Measurements from ENCODE around the gene RNF125.
"Not testable (repeated sequence)": the region's sequence is repeated elsewhere in the genome, so short reads cannot be mapped to it uniquely, and the experiment has no call there.

Gene RNF125

DNA sequence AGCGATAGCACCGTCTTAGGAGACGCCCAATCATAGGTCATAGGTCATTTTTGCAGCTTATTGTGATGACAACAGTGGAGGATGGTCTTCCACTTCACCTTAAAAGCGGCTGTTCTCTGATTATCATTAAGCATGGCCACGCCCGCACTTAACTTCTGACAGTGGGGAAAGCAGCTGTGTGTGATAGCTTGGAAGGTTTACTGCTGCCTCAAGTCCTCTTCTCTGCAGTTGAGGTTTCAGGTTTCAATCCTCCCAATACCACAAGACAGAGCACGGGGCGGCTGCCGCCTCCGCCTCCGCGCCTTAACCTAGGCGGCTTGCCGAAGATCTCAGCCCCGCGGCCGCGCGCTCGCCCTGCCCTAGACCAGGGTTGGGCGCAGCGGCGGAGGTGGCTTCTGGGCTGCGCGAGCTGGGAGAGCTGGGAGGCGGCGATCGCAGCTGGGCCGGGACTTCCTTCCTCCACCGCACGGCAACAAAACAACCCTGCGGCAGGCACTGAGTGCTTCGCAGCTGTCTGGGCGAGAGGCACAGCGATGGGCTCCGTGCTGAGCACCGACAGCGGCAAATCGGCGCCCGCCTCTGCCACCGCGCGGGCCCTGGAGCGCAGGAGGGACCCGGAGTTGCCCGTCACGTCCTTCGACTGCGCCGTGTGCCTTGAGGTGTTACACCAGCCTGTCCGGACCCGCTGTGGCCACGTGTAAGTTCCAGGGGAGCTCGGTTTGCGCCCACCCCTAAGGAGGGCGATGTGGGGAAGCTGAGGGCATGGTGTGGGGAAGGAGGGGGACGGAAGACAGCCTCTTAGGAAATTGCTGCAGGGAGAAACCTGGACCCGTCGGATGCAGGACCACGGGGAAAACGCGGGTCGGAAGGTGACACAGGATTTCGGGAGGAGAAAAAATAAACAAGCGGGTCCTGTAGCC lies at the start of gene RNF125:
TSS of gene RNF125 (plus strand) at position 495 of the 920 bp plus-strand sequence. CDS start at position 534, 39 bp downstream.
- peak; percentile 56 to 85 (median 70) for DNase-seq

DNA sequence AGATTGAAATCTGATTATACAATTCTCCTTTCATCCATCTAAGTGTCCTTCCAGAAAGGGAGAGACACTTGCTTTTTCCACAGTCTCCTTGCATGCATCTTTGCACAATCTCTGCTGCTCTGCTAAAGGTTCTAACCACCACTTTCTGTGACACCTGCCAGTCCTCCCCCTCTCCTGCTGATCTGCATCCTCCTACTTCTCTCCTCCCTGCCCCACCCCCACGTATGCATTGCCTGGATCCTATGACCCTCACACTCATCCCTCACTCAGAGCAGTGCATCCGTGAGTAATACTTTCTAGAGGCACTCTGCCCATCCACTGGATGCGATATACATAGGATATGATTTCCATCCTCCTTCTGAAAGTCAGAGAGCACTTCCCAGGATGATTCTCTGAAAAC lies 48.0 kb upstream of the RNF125 start:
- no peak for DNase-seq

DNA sequence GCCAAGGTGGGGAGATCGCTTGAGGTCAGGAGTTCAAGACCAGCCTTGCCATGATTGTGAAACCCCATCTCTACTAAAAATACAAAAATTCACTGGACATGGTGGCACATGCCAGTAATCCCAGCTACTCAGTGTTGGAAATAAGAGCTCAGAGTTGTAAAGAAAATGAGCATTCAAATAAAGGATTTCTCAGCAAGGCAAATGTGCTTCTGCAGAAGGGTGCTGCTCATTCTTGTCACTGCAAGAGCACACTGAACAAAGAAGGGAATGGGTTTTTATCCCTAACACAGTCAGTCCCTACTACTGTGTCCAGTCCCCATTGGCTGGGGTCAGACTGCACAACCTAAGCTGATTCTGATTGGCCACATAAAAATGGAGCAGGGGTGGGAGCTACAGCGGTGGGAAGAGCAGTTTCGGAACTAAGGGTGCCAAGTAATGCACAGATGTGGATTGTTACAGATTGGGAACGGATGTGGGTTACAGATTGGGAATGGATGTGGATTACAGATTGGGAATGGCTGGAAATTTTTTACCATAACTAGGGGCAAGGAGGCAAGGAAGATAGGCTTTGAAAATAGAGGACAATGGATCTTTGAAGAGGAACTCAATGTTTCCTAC lies 44.6 kb upstream of the RNF125 start:
- DNase-seq: no peak

DNA sequence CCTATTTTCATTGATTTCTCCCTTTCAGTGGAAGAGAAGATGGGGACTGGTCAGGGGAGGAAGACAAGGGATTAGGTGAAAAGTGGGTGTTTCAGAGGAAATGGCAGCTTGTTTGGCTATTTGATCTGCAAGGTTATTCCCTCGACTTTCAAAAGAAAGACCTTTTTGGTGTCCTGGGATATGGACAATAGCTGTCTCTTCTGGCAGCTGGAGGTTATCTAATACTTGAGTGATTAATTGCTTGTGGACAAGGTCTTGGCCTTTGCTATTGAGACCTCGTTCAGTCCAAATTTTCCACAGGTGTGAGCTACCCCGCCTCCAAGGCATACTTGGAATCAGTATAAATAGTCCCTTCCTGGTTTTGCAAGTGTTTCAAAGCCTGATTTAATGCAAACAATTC lies 42.4 kb upstream of the RNF125 start:
- no peak for DNase-seq

DNA sequence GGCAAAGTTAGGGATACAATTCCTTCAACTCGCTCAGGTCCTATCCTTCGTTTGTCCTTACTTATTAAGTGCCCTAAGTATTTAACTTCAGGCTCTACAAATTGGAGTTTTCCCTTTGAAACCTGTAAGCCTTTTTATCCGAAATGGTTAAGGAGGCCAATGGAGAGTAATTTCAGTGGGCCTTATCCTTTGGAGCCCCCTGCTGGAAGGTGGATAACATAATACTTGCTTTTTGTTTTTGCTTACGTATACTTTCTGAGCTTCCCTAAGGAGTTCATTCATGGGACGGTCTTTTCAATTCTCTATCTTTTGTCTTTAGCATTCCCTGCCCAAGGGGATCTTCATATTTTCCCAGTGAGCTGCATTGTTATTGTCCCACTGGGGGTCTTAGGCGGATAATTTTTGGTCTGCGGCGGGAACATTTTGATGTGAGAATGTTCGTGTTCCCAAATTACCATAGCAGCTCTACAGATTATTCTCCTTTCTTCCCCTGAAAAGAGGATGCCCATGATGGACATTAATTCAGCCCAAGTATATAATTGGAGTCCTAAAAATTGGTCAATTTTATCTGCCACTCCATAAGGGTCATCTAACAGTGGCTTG lies 41.3 kb upstream of the RNF125 start:
- no peak for DNase-seq

DNA sequence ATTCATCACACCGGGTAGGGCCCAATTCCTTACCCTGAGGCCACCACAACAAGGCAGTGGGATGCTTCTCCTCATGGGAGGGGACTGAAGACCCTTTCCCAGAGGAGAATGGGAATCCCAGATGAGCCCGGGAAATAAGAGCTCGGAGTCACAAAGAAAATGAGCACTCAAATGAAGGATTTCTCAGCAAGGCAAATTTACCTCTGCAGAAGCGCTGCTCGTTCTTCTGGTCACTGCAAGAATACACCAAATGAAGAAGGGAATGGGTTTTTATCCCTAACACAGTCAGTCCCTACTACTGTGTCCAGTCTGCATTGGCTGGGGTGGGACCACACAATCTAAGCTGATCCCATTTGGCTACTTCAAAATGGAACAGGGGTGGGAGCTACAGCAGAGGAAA lies 40.0 kb upstream of the RNF125 start:
- no peak for DNase-seq

DNA sequence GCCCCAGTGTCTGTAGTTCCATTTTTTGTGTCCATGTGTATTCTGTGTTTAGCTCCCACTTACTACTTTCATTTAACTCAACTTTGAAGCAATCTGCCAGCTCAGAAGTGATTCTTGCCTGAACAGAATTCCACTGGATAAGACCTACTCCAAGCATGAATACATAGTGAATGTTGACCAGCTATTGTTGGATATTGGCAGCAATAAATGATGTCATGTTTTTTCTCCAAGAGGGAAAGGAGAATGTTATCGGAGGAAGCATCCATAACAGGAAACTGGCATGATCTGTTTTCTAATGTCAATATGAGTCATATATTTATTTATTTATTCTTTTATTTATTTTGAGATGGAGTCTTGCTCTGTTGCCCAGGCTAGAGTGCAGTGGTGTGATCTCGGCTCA lies 38.9 kb upstream of the RNF125 start:
- no peak for DNase-seq

DNA sequence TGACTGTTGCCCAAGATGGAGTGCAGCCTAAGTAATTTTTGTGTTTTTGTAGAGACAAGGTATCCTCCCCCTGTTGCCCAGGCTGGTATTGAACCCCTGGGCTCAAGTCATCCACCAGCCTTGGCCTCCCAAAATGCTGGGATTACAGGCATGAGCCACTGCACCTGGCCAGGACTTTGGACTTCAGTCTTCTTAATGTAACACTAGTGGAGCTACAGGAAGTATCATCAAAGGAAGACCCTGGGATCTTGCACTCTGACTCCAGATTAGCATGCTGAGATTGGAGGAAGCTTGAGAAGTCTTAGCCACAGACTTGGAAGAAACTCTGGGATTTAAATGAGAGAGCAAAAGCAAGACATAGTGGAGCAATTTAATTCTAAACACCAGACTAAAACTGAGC lies 37.8 kb upstream of the RNF125 start:
- no peak for DNase-seq

DNA sequence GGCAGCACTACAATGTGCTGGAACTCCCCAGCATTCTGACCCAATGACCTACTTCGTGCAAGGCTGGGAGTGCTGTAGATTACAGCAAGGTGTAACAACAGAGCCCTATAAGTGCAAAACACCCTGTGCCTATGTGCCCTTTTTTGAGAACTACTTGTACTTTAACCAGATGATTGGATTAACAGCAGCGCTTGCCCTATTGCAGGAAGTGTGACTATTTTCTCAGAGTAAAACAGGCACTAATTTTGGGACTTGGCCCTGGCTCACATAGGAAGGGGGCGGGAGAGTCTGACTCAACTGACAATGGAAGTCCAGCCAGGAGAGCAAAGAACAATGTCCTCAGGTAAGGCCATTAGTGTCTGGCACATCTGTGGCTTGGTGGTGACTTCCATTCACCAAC lies 35.6 kb upstream of the RNF125 start:
- DNase-seq: no peak

DNA sequence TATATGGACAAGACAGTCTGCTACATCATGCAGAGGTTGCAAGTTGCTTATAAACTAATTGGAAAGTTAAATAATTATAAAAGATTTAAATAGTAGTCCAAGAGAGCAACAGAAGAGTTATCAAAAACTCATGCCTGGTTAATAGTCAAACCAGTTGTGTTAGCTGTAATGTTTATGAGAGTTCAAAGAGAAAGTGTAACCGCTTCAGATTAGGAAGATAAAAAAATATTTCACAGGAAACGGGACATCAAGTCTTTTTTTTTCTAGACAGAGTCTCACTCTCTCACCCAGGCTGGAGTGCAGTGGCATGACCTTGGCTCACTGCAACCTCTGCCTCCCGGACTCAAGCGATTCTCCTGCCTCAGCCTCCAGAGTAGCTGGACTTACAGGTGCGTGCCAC lies 34.6 kb upstream of the RNF125 start:
- no peak for DNase-seq

DNA sequence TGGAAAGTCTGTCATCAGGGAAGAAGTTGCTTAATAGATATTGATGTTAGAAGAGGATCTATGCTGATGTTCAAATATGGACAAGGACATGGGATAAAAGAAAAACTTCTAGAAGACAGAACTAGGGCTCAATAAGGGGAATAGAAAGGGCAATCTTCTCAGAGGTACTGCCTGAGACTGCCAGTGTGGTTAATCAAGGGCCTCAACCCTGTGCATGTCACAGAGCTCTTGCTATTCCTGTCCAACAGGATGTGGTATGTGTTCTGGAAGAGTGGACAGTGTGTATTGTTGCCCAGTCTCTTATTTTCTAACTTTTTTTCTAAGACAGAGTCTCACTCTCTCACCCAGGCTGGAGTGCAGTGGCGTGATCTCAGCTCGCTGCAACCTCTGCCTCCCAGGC lies 27.8 kb upstream of the RNF125 start:
- no peak for DNase-seq

DNA sequence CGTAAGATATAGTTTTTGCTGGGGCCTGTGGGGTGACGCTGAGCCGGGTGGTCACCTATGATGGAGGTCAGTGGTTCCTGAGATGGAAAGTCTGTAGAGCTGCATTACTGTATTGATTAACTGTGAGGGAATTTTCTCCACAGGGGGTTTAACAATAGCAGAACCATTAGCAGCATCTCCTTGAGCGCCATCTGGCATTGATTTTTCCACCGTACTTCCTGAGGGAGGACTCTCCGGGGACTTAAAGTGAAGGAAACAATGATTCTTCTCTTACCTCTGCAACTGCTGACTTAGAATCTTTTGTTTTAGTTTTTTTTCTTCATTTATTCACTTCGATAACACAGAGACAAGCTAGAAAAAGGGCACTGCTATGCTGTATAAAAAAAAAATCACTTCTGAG lies 22.6 kb upstream of the RNF125 start:
- DNase-seq: no peak

DNA sequence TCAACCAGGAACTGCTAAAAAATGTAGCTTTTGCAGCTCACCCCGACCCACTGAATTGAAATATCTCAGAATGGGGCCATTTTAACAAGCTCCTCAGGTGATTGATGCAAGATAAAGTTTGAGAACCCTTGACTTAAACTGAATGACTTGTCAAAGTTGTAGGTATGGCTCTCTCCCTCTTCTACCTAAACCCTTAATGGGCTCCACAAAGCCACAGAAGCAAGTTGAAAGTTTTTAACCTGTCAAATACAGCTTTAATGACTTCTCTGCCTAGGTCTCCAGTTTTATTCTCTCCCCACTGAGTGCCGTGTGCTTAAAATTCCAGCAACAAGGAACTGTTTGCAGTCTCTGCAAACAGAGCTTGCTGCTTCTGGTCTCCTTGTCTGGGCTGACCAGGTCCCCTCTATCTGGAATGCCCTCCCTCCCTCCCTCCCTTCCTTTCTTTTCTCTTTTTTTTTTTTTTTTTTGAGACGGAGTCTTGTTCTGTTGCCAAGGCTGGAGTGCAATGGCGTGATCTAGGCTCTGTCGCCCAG lies 19.7 kb upstream of the RNF125 start:
- DNase-seq: no peak

DNA sequence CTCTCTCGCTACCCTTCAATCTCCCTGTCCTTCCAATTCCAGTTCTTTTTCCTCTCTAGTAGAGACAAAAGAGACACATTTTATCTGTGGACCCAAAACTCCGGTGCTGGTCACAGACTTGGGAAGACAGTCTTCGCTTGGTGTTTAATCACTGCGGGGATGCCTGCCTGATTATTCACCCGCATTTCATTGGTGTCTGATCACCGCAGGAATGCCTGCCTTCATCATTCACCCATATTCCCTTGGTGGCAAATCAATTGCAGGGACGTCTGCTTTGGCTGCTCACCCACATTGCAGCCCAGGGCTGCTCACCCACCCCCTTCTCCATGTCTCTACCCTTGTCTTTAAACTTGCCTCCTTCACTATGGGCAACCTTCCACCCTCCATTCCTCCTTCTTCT lies 17.5 kb upstream of the RNF125 start:
- not testable (repeated sequence) for DNase-seq

DNA sequence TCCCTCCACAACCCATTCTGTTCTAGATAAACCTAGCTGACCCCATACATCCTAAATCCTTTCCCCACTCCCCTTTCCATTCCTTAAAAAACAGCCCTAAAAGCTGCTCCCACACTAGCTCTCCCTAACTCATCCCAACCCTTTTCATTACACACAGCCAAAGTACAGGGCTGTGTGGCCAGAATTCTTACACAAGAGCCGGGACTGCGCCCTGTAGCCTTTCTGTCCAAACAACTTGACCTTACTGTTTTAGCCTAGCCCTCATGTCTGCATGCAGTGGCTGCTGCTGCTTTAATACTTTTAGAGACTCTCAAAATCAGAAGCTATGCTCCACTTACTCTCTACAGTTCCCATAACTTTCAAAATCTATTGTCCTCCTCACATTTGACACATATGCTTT lies 14.8 kb upstream of the RNF125 start:
- not testable (repeated sequence) for DNase-seq

DNA sequence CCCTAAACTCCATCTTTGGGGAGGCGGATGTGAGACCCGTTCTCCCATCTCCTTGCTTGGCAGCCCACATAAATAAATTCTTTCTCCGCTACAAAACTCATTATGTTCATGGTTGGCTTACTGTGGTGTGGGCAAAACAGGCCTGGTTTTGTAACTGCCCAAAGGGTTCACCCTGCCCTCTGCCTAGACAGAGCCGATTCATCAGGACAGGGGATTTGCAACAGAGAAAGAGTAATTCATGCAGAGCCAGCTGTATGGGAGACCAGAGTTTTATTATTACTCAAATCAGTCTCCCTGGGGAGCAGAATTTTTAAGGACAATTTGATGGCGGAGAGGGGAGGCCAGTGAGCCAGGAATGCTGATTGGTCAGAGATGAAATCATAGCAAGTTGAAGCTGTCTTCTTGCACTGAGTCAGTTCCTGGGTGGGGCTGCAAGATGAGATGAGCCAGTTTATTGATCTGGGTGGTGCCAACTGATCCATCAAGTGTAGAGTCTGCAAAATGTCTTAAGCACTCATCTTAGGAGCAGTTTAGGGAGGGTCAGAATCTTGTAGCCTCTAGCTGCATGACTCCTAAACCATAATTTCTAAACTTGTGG lies 8.4 kb upstream of the RNF125 start:
- no peak for DNase-seq

DNA sequence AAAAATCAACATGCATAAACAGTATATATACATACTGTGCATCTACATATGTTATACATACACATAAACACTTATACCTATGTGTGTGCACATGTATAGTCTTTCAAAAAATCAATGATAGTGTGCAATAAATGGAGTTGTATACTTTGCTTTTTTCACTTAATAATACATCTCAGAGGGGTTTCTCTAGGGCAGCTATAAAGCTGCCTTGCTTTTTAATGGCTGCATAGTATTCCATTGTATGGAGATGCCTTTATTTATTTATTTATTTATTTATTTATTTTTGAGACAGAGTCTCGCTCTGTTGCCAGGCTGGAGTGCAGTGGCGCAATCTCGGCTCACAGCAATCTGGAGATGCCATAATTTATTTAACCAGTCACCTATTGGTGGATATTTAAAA lies 7.4 kb upstream of the RNF125 start:
- DNase-seq: no peak

DNA sequence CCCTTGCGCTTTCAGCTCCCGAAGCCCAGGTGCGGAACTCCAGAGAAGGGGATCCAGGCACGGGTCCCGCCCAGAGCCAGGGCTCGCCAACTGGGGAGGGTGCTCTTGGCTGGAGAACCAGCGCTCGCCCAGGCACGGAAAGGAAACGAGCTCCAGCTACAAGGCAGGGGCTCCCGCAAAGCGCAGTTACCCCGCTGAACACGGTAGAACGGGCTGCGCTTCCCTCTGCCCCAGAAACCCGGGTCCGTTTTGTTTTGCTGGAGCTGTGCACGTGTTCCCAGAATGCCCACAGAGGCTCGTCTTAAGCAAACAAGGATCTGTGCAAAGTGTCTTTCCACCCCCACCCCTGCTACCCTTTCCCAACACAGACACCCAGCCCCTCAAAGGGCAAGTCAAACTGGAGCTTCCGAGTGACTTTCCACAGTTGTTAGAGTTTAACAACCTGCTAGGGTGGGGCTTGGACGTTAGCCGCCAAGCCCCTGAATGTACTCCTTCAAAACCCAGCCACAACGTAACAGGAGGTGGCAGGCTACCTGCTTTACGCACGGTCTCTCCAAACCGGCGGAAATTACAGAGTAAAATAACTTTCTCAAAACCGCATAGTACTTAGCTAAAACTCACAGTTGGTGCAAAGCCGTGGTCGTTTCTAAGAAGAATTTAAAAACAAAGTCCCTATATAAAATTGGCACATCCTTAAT lies 775 bp downstream of the RNF125 start:
- peak; percentile 6 to 44 (median 19) for DNase-seq

DNA sequence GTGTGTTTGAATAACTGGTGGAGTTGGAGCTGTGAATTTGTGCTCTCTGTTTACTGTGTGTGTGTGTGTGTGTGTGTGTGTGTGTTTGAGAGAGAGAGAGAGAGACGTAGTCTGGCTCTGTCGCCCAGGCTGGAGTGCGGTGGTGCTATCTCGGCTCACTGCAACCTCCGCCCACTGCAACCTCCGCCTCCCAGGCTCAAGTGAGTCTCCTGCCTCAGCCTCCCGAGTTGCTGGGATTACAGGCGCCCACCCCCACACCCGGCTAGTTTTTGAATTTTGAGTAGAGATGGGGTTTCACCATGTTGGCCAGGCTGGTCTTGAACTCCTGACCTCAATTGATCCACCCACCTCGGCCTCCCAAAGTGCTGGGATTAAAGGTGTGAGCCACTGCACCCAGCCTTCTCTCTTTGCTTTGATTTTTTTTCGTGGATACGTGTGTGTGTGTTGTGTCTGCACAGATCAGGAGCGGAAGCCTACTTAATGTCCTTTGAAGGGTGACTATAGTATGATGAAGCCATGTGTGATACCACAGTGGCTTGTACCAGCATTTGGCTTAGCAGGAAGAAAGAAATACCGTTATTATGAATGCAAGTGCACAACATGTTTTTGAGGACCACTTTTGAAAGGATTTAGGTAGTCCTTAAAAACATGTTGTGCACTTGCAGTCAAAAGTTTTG lies 1.5 kb downstream of the RNF125 start:
- peak; percentile 3 to 29 (median 13) for DNase-seq

DNA sequence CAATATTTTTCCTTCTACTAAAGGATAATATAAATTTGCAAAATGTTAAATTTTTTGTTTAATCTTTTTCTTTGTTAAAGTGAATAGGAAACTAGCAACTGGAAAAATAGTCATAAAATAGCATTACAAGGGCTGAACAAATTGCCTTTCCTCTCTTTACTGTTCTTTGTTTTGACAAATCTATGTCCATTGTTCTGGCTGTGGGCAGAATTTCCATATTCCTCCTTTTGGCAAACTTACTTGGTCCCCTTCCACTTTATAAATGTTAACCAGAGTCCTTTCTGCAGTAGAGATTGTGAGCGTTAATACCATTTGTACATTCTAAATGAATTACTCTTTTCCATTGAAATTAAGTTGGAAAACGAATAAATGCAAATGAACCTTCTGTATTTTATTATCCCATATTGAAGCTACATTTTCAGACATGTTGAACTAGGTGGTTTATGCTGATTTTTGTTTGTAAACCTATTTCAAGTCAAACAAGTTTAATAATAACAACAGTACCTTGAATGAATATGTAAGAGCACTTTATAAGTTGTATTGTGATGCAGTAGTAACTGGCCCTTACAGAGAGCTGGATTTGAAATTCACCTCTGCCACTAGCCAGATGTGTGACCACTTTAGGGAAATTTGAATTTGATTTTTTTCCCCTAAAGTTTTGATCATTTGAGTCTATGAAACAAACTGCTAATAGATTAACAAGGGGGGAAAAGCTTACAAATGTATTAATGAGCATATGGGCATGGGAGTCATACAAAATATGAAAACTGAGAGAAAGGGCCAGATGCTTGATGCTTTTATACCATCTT lies 3.3 kb downstream of the RNF125 start:
- DNase-seq: no peak

DNA sequence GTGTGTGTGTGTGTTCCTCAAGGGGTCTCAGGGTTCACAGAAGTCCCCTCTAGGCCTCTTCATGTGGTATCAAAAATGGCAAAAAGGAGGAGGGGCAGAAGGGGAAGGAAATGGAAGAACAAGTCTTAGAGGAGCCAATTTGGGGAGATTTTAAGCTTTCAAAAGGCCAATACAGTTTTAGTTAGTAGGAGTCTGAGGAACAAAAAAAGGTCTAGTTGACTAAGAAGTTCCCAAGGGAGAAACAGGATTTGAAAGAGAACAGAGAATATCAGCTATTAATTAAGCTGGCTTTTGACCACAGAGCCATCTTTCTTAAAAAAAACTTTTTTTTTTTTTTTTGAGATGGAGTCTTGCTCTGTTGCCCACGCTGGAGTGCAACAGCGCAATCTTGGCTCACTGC lies 7.1 kb downstream of the RNF125 start:
- no peak for DNase-seq

Data from activated naive CD4-positive, alpha-beta T cell (primary cell).